Right ventricle myocardium superior (tissue), 1 donor: ENCODE results near the gene NTN1. TPM values are rescaled to one million over a fixed set of nuclear protein-coding genes. Genes with fewer than 3 reads are reported as not detected.
"Not testable (repeated sequence)": the region's sequence is repeated elsewhere in the genome, so short reads cannot be mapped to it uniquely, and the experiment has no call there.

Experiments
- ATAC-seq: fragments of 200-7000 bp; cut with Tn5 transposase; one replicate; pipeline ENCODE4 v1.9.1; 2020; ENCODE audit warnings: mild to moderate bottlenecking; ENCODE audit not compliant: poor library complexity
- DNase-seq: peaks from one replicate; pipeline ENCODE4 v3.0.0-alpha.2; 2020
- intact Hi-C: fragments of 100-400 bp; cut with DNase I; formaldehyde crosslinking; loops from one replicate; pipeline ENCODE4 v1.11.2; 2022
- total RNA-seq: library from RNA; stranded (reverse); fragmentation: NEBNext Ultra II Directional; extraction: Animal tissue kit (Norgen Biotek cat#: 25700); gene quantifications from one replicate; pipeline ENCODE4 v1.2.1, GENCODE V29; 2021
- donor health status: DM: no; HTN: yes; CAD: no; lungs with severe emphysema.

The NTN1 gene
- total RNA-seq, 1 donor from 2014 or later = 19.4 TPM

DNA sequence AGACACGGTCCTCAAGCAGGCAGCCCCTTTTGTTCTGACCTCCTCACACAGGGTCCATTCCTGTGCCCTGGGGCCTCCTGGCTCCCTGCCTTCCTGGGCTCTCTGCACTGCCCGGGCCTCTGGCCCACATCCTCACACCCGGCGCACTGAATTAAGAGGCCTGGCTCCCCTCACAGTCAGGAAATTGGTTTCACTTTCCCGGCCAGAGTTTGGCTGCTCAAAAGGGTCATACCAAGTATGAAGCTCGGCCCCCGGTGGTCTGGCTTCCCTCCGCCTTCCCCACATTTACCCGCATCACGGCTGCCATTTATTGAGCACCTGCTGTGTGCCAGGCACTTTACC is 220.0 kb downstream of the NTN1 start:
- ATAC-seq = peak; percentile 58
- DNase-seq = peak; percentile 80
- intact Hi-C loops = no loop called here

DNA sequence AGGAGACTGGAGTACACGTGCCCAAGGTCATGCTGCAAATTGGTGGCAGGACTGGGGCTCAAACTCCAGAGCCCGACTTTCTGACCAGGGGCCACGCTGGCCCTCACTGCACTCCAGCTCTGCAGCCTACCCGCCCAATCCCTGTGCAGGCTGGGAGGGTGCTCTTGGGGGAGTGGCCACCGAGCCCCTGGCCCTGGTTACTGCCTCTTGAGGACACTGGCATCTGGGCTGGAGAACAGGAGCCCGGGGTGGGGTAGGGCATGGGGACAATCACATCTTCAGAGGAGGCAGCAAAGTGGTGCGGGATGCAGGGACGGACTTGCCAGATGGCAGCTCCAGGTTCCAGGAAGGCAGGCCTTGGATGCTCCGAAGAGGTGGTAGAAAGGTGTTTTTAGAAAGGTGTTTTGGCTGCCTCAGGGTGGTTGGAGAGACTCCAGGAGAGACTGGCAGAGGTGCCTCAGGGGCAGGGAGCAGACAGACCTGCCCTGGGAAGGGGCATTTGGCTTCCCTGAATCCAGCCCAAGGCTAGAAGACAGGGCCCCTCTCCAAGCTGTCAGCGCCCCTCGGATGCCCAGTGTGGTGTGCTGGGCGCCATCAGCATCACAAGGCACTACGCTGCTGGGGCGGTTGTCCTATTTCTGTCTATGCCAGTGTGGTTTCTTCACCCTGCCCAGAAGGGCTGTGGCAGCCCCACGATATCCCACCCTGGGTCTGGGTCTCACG is 220.6 kb downstream of the NTN1 start:
- DNase-seq (no peak), ATAC-seq (peak; percentile 11)
- intact Hi-C loops = no loop called here

DNA sequence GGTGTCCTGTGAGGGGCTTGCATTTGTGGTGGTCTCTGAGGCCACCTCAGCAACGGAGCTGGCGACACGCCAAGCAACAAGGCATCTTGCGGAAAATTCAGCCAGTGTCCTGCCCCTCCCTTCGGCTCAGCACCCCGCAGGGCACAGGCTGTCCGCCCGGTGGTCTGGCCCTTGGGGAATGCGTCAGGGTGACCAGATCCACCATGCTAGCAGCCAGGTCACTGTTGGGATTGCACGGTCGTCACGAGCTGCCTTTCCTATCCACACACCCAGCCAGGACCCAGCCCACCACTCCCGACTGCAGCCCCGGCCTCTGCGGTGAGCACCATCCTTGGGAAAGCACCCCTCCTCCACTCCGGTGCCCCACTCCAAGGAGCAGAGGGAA is 221.2 kb downstream of the NTN1 start:
- ATAC-seq (no peak), DNase-seq (peak; percentile 50)
- intact Hi-C loops = no loop called here

- ATAC-seq = no peak
- peak; percentile 28 for DNase-seq
- intact Hi-C loops = no loop called here
Observed at GRCh38 chr17:9242983-9243382, 221.7 kb downstream of the NTN1 start.

- DNase-seq = peak; percentile 60
- intact Hi-C loops = no loop called here
Observed at GRCh38 chr17:9244066-9245052, 223.0 kb downstream of the NTN1 start.

DNA sequence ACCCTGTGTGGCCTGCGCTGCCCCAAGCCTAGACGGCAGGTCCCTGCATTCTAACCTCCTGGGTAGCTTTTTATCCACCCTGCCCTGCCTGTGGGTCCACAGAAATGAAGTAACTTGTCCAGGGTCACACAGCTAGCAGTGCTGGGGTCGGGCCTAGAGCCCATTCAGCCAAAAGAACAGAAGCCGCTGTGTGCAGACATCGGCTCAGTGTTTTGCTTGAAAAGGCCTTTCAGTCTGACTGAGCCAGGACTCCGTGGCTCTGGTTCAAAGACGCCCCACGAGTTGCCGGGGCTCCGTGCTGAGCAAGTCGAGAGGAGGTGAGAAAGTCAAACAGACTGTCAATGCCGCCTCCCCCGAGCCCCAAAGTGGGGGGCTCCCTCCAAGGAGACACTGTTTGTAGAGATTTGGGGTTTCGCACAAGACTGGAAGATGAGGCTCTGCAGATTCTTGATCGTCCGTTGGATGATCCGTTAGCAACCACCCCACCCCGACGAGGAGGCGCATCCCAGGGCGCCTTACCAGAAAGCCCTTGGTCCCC is 226.2 kb downstream of the NTN1 start:
- no peak for ATAC-seq
- intact Hi-C loops = no loop called here
- peak; percentile 30 for DNase-seq

More at GRCh38 chr17:9244066-9245052, 223.0 kb downstream of the NTN1 start:
- ATAC-seq = no peak

GRCh38 chr17:9249245-9249953 is 228.1 kb downstream of the NTN1 start:
- intact Hi-C loops = no loop called here
- ATAC-seq = no peak
- no peak for DNase-seq

DNA sequence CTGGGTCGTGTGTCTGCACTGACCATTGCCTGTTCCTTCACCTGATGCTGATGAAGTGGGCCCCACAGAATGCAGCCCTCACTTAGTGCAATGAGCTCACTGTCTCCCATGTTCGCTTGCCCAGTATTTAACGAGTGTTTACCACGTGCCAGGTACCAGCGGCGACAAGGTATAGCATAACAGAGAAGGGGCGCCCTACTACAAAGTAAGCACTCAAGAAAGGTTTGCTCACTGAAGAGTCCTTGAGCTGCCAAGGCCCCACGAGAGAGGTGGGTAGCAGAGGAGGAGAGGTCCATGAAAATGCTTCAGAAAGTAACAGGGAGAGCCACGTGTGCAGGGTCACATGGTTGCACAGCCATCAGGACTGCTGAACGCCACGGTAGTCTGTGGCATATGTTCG is 230.0 kb downstream of the NTN1 start:
- intact Hi-C loops = no loop called here
- DNase-seq = no peak
- no peak for ATAC-seq

GRCh38 chr17:9253308-9253707 is 232.0 kb downstream of the NTN1 start:
- ATAC-seq (no peak), DNase-seq (no peak)
- intact Hi-C loops = no loop called here

- DNase-seq = no peak
- ATAC-seq = no peak
Observed at GRCh38 chr17:9254841-9255240, 233.5 kb downstream of the NTN1 start.

DNA sequence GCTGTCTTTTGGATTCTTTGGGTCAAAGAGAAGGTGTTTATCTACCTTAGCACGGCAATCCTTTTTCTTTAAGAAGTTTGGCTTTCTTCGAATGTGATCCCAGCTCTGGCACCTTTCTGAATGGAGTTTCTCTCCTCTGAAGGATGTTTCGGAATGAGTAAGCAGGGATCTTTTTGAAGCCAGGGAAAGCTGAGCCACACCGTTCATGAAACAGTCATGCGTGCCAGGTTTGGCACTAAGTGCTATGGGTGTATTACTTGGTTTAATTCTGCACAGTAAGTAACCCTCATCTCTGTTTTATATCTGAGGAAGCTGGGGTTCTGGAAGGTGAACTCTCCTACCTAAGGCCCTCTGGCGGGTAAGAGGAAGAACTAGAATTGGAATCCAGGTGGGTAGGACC is 234.5 kb downstream of the NTN1 start:
- DNase-seq (no peak), ATAC-seq (no peak)
- intact Hi-C loops = no loop called here

More at GRCh38 chr17:9254841-9255240, 233.5 kb downstream of the NTN1 start:
- intact Hi-C loops = no loop called here

GRCh38 chr17:9256361-9256750 is 235.0 kb downstream of the NTN1 start:
- no peak for DNase-seq
- intact Hi-C loops = no loop called here
- no peak for ATAC-seq

DNA sequence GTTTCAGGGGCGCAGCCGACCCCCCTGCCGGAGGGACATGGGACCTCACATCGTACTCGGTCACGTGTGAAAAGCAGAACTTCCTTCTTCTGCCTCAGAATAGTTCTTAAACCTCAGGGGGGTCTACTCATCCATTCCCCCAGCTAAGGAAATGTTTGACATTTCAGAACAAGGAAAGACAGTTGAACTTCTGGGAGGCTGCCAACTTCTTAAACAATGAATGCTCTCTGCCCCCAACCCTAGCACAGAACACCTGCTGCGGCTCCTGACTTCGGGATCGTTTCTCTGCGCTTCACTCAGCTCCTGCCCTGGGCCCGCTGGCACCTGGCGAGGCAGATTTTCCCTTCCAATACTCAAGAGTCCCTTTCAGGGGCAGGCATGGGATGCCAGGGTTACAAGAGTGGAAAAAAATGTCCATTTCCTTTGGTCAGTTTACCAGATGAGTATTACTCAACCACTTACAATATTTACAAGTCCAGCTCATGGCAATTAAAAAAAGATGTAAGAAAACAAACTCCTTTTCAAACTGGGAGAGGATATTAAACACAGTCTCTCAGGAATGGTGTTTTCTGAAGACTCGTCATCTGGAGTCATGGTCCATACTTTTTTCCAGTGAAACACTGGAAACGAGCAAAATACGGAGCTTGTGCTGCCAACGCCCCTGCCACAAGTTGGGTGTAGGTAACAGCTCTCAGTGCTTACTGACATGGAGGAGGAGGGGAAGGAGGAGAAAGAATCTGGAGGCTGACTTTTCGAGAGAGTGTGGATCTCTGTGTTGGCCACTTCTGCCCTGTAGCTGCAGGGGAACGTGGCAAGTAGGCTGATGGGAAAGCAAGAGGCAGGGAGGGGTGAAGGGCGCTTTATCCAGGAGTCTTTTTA is 235.7 kb downstream of the NTN1 start:
- ATAC-seq (no peak), DNase-seq (no peak)
- intact Hi-C loops = no loop called here

GRCh38 chr17:9257630-9257965 is 236.3 kb downstream of the NTN1 start:
- intact Hi-C loops, DNase-seq, ATAC-seq: not testable (repeated sequence)

- ATAC-seq = no peak
- DNase-seq = no peak
- intact Hi-C loops = no loop called here
Observed at GRCh38 chr17:9258115-9259015, 237.1 kb downstream of the NTN1 start.

- ATAC-seq (peak; percentile 87), DNase-seq (peak; percentile 59)
- intact Hi-C loops = no loop called here
Observed at GRCh38 chr17:9259419-9259818, 238.1 kb downstream of the NTN1 start.
